Neural cell (in vitro differentiated cells): ENCODE data around the gene HIPK2.

ENCODE experiments used
- EP300 ChIP-seq: fragments of 450-650 bp; conservative IDR thresholded peaks from 2 replicates; pipeline ENCODE4 v1.6.1; 2014; ENCODE audit warnings: antibody characterized with exemption, mild to moderate bottlenecking, moderate library complexity; ENCODE audit not compliant: poor library complexity, severe bottlenecking
- POLR2AphosphoS5 ChIP-seq: IDR thresholded peaks from 2 replicates; pipeline ENCODE4 v1.6.1; 2012
- TAF1 ChIP-seq: IDR thresholded peaks from 2 replicates; pipeline ENCODE4 v1.6.1; 2012; ENCODE audit warnings: low read depth

- TF ChIP-seq TAF1 (no peak), EP300 (no peak), POLR2AphosphoS5 (no peak)
Measured at GRCh38 chr7:139654276-139655181, 123.3 kb downstream of the HIPK2 start.
